Smooth muscle cell (in vitro differentiated cells): Measurements from ENCODE around the gene BASP1. TPM values are rescaled to one million over a fixed set of nuclear protein-coding genes. Genes with fewer than 3 reads are reported as not detected.

ENCODE experiments used
- DNase-seq: peaks from one replicate; lab custom pipeline; 2025; ENCODE audit not compliant: unreplicated experiment; lab: John Stamatoyannopoulos, UW
- H2AFZ ChIP-seq: fragments of 200-600 bp; sonication (generic); 2 replicates; pipeline ENCODE4 v1.6.0; 2016; ENCODE audit warnings: antibody characterized with exemption, low read depth, mild to moderate bottlenecking
- H3F3A ChIP-seq: fragments of 200-600 bp; sonication (generic); 2 replicates; pipeline ENCODE4 v1.6.0; 2017; ENCODE audit warnings: antibody characterized with exemption, low read depth
- H3K27ac ChIP-seq: fragments of 200-600 bp; sonication (generic); 2 replicates; pipeline ENCODE4 v1.5.1; 2016; ENCODE audit warnings: low read depth, mild to moderate bottlenecking
- H3K27me3 ChIP-seq: fragments of 200-600 bp; sonication (generic); 2 replicates; pipeline ENCODE4 v1.6.1; 2016; ENCODE audit warnings: low read depth, mild to moderate bottlenecking
- H3K36me3 ChIP-seq: fragments of 200-600 bp; sonication (generic); 2 replicates; pipeline ENCODE4 v1.5.1; 2016; ENCODE audit warnings: low read depth
- H3K4me1 ChIP-seq: fragments of 200-600 bp; sonication (generic); 2 replicates; pipeline ENCODE4 v1.5.1; 2016; ENCODE audit warnings: low read depth
- H3K4me2 ChIP-seq: fragments of 200-600 bp; sonication (generic); 2 replicates; pipeline ENCODE4 v1.6.0; 2016; ENCODE audit warnings: mild to moderate bottlenecking
- H3K4me3 ChIP-seq: fragments of 200-600 bp; sonication (generic); 2 replicates; pipeline ENCODE4 v1.5.1; 2016; ENCODE audit warnings: mild to moderate bottlenecking
- H3K79me2 ChIP-seq: fragments of 200-600 bp; sonication (generic); 2 replicates; pipeline ENCODE4 v1.6.0; 2016; ENCODE audit warnings: low read depth, mild to moderate bottlenecking
- H3K9ac ChIP-seq: fragments of 200-600 bp; sonication (generic); 2 replicates; pipeline ENCODE4 v1.6.0; 2016; ENCODE audit warnings: low read depth
- H3K9me3 ChIP-seq: fragments of 200-600 bp; sonication (generic); replicated peaks from 2 replicates; pipeline ENCODE4 v1.5.1; 2016; ENCODE audit warnings: low read depth
- H4K20me1 ChIP-seq: fragments of 200-600 bp; sonication (generic); 2 replicates; pipeline ENCODE4 v1.6.0; 2016; ENCODE audit warnings: low read depth
- WGBS: methylation state at CpG from one replicate; pipeline ENCODE4 v1.1.7; 2016; ENCODE audit warnings: low lambda C conversion rate; 5-methylcytosine and 5-hydroxymethylcytosine counted together
- polyA plus RNA-seq: library from polyadenylated mRNA; unstranded; fragments of >200 nt; fragmentation: Nextera tagmentation; extraction: Ambion mirVana; gene quantifications from 2 replicates; pipeline ENCODE4 v1.2.1, GENCODE V29; 2016
- total RNA-seq: library from RNA; depleted of rRNA; stranded (reverse); fragments of >200 nt; gene quantifications from 2 replicates; pipeline ENCODE4 v1.2.3, GENCODE V29; 2014
- TF ChIP-seq, protein P1 (sequence below): fragments of 200-600 bp; sonication (generic); IDR thresholded peaks from 2 replicates; pipeline ENCODE4 v1.5.1; 2017; ENCODE audit warnings: borderline replicate concordance, mild to moderate bottlenecking, antibody characterized with exemption; ENCODE audit not compliant: insufficient read depth, poor library complexity, severe bottlenecking

Gene BASP1
- total and polyA plus RNA-seq, 2 experiments from 2014 or later = 194 to 304 TPM

- WGBS = 8% methylated on average over 5 of the region's 5 CpGs
- H3K4me1 ChIP-seq = peaks cover 19% of the 10 kb centered on the region
- no peak overlapping the region for H2AFZ ChIP-seq
- no peak for DNase-seq
- TF ChIP-seq, protein P1, sequence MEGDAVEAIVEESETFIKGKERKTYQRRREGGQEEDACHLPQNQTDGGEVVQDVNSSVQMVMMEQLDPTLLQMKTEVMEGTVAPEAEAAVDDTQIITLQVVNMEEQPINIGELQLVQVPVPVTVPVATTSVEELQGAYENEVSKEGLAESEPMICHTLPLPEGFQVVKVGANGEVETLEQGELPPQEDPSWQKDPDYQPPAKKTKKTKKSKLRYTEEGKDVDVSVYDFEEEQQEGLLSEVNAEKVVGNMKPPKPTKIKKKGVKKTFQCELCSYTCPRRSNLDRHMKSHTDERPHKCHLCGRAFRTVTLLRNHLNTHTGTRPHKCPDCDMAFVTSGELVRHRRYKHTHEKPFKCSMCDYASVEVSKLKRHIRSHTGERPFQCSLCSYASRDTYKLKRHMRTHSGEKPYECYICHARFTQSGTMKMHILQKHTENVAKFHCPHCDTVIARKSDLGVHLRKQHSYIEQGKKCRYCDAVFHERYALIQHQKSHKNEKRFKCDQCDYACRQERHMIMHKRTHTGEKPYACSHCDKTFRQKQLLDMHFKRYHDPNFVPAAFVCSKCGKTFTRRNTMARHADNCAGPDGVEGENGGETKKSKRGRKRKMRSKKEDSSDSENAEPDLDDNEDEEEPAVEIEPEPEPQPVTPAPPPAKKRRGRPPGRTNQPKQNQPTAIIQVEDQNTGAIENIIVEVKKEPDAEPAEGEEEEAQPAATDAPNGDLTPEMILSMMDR = no peak
- no peaks in the 10 kb centered on the region for H4K20me1 ChIP-seq
- no peaks in the 10 kb centered on the region for H3K79me2 ChIP-seq
- H3K27ac ChIP-seq = peak overlapping the region; percentile 98
- H3K9ac ChIP-seq = no peak overlapping the region
- no peaks in the 10 kb centered on the region for H3K9me3 ChIP-seq
- H3F3A ChIP-seq = peaks cover 14% of the 10 kb centered on the region
- H3K4me3 ChIP-seq = no peak overlapping the region
- no peaks in the 10 kb centered on the region for H3K27me3 ChIP-seq
- H3K36me3 ChIP-seq = no peaks in the 10 kb centered on the region
- peak overlapping the region; percentile 34 for H3K4me2 ChIP-seq
Observed at GRCh38 chr5:17192191-17192590, 25.2 kb upstream of the BASP1 start.

GRCh38 chr5:17196024-17196423 lies 21.4 kb upstream of the BASP1 start:
- 93% methylated on average over 5 of the region's 5 CpGs for WGBS
- no peaks in the 10 kb centered on the region for H3K9me3 ChIP-seq

GRCh38 chr5:17196697-17197096 lies 20.7 kb upstream of the BASP1 start:
- no peaks in the 10 kb centered on the region for H3K9me3 ChIP-seq
- WGBS = 84% methylated on average over 5 of the region's 5 CpGs
- no peak overlapping the region for H3K4me2 ChIP-seq
- DNase-seq = no peak
- TF ChIP-seq, protein P1 = no peak
- no peaks in the 10 kb centered on the region for H3K79me2 ChIP-seq
- H4K20me1 ChIP-seq = no peaks in the 10 kb centered on the region
- H3K27me3 ChIP-seq = no peaks in the 10 kb centered on the region
- H3K27ac ChIP-seq = no peak overlapping the region
- no peak overlapping the region for H2AFZ ChIP-seq
- H3K36me3 ChIP-seq = no peaks in the 10 kb centered on the region
- H3K4me1 ChIP-seq = peaks cover 5% of the 10 kb centered on the region
- H3K4me3 ChIP-seq = no peak overlapping the region
- H3F3A ChIP-seq = peaks cover 5% of the 10 kb centered on the region
- H3K9ac ChIP-seq = no peak overlapping the region

More at GRCh38 chr5:17196024-17196423, 21.4 kb upstream of the BASP1 start:
- H4K20me1 ChIP-seq = no peaks in the 10 kb centered on the region
- no peaks in the 10 kb centered on the region for H3K79me2 ChIP-seq
- no peaks in the 10 kb centered on the region for H3K27me3 ChIP-seq
- no peak overlapping the region for H3K27ac ChIP-seq
- H3K4me2 ChIP-seq = no peak overlapping the region
- peaks cover 10% of the 10 kb centered on the region for H3F3A ChIP-seq
- H2AFZ ChIP-seq = no peak overlapping the region
- no peaks in the 10 kb centered on the region for H3K36me3 ChIP-seq
- no peak overlapping the region for H3K4me3 ChIP-seq
- TF ChIP-seq, protein P1 = no peak
- no peak for DNase-seq
- H3K4me1 ChIP-seq = peaks cover 6% of the 10 kb centered on the region
- no peak overlapping the region for H3K9ac ChIP-seq

- no peaks in the 10 kb centered on the region for H3K79me2 ChIP-seq
- TF ChIP-seq, protein P1 = peak; percentile 77
- no peak overlapping the region for H3K4me2 ChIP-seq
- DNase-seq = no peak
- 45% methylated on average over 10 of the region's 10 CpGs for WGBS
- no peaks in the 10 kb centered on the region for H3K27me3 ChIP-seq
- no peaks in the 10 kb centered on the region for H3K9me3 ChIP-seq
- H3K4me1 ChIP-seq = peaks cover under 1% of the 10 kb centered on the region
- H2AFZ ChIP-seq = no peak overlapping the region
- H4K20me1 ChIP-seq = no peaks in the 10 kb centered on the region
- no peak overlapping the region for H3K9ac ChIP-seq
- H3K27ac ChIP-seq = no peak overlapping the region
- no peaks in the 10 kb centered on the region for H3K36me3 ChIP-seq
- H3F3A ChIP-seq = no peaks in the 10 kb centered on the region
- H3K4me3 ChIP-seq = no peak overlapping the region
Observed at GRCh38 chr5:17203329-17204132, 13.9 kb upstream of the BASP1 start.
